Choroid plexus epithelial cell (primary cell): ENCODE data around the gene CYB561D2.

Experiments
- DNase-seq: peaks from one replicate; pipeline ENCODE4 v3.0.0-alpha.2; 2010; ENCODE audit warnings: low read depth
- H3K4me3 ChIP-seq: 2 replicates; pipeline ENCODE4 v1.5.1; 2011; ENCODE audit warnings: low read depth, mild to moderate bottlenecking, control low read depth, low read length, moderate library complexity
- TF ChIP-seq, protein P1 (sequence below): conservative IDR thresholded peaks from 2 replicates; pipeline ENCODE4 v1.5.1; 2011; ENCODE audit warnings: low read depth, mild to moderate bottlenecking, control low read depth, inconsistent platforms, low read length, moderate library complexity

Gene CYB561D2

DNA sequence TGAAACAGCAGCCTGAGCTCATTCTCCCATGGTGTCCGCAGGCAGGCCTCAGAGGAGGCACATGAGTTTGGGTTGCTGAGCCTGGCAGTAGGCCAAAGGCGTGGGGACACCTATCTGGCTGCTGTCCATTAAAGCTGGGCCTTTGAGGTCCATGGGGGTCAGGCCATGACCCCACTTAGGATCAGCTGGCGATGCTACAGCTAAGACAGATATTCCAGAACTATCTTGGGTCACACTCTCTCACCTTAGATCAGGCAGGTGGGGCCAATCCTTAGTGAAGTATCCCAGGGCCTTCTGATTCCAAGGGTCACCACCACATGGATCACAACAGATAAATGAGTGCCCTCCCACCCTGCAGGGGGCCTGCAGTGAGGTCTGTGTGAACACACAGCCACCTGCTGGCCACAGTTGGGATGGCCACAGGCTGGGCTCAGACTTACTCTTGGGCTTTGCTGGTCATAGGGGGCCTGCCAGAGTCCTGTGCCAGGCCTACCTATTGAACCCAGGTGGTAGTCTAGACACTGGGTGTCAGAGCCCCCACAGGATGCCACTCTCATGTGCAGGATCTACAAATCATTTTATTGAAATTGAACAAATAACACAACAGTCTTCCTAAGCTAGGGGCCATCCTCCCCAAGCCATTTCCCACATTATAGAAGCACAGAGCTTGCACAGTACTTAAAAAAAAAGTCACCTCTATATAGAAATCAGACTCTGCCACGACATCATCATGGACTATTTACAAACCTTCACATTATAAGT is 26.1 kb upstream of the CYB561D2 start:
- no peak overlapping the region for H3K4me3 ChIP-seq
- TF ChIP-seq, protein P1, sequence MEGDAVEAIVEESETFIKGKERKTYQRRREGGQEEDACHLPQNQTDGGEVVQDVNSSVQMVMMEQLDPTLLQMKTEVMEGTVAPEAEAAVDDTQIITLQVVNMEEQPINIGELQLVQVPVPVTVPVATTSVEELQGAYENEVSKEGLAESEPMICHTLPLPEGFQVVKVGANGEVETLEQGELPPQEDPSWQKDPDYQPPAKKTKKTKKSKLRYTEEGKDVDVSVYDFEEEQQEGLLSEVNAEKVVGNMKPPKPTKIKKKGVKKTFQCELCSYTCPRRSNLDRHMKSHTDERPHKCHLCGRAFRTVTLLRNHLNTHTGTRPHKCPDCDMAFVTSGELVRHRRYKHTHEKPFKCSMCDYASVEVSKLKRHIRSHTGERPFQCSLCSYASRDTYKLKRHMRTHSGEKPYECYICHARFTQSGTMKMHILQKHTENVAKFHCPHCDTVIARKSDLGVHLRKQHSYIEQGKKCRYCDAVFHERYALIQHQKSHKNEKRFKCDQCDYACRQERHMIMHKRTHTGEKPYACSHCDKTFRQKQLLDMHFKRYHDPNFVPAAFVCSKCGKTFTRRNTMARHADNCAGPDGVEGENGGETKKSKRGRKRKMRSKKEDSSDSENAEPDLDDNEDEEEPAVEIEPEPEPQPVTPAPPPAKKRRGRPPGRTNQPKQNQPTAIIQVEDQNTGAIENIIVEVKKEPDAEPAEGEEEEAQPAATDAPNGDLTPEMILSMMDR: peak; percentile 93
- DNase-seq: peak; percentile 87

DNA sequence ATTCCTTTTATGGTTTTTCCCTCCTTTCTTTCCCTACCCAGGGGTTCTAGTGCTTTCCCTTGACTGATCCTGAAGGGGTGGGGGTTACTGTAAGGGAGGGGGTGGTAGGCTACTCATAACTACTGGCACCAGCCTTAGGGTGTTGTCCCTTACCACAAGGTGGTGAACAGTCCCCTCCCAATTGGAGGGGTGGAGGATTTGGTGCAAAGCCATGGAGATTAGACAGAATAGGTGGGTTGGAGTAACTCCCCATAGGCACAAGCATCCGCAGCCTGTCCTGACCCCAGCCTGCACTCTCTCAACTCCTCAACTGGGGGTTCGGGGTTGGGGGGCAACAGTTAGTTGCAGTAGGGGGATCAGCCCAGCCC is 25.6 kb upstream of the CYB561D2 start:
- TF ChIP-seq, protein P1: no peak
- no peak overlapping the region for H3K4me3 ChIP-seq
- no peak for DNase-seq

DNA sequence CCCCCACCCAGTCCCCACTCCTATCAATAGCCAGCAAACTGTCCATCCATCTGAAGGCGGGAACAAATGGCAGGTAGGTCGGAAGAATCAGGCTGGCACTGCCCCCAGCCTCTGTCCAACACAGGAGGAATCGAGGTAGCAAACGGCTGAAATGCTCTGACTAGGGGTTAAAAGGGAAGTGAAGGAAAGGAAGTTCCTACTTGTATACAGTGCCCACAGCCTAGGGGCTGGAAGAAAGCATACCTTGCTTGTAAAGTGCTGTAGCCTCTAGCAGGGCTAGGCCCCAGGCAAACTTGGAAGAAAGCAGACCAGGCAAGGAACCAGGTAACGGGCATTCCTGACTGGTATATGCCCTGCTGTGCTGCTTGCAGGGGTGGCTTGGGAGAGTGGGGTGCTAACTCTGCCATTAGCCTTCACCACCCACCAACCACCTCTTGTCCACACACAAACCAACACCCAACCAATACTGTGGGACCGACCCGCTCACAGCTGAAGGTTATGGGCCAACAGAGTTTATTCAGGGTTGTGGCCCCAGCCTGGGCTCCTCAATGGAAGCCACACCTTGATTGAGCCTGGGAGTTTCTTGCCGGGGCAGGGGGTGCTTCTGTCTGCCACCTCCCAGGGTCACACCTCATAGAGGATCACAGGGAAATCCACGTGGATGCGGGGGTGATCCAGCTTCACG is 25.0 kb upstream of the CYB561D2 start:
- no peak overlapping the region for H3K4me3 ChIP-seq
- DNase-seq: no peak
- TF ChIP-seq, protein P1: no peak

DNA sequence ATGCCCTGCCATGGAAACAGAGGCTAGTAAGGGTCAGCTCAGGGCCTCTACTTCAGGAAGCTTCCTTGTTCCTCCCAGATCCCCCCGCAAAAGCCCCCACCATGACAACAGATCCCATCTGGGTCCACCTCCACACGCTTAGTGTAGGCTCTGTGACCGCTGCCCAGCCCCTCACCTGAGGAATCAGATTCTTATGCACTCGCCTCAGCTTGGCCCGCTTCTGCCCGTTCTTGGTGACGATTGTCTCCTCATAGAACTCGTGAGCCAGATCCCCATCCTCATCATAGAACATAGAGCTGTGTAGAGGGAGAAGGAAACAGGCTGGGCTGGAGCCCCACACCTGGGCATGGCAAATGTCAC is 24.5 kb upstream of the CYB561D2 start:
- no peak overlapping the region for H3K4me3 ChIP-seq
- TF ChIP-seq, protein P1: no peak
- DNase-seq: no peak

DNA sequence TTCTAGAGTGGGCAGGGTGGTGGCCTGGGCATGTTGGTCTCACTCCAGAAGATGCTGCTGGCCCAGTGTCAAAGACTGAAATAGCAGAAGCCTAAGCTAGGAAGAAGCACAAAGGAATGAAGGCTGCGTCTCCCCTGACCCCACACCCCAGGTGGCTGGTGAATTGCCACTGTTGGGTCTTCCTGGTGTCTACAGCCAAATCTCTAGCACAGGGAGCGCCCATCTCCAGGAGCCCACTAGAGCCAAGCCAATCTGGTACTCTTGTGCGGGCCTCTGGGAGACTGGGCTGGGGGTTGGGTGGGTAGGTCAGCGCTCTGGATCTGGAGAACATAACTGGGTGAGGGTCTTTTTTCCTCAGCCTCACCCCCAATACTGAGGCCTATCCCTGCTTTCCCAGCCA is 23.5 kb upstream of the CYB561D2 start:
- H3K4me3 ChIP-seq: peak overlapping the region; percentile 83
- TF ChIP-seq, protein P1: no peak
- no peak for DNase-seq

DNA sequence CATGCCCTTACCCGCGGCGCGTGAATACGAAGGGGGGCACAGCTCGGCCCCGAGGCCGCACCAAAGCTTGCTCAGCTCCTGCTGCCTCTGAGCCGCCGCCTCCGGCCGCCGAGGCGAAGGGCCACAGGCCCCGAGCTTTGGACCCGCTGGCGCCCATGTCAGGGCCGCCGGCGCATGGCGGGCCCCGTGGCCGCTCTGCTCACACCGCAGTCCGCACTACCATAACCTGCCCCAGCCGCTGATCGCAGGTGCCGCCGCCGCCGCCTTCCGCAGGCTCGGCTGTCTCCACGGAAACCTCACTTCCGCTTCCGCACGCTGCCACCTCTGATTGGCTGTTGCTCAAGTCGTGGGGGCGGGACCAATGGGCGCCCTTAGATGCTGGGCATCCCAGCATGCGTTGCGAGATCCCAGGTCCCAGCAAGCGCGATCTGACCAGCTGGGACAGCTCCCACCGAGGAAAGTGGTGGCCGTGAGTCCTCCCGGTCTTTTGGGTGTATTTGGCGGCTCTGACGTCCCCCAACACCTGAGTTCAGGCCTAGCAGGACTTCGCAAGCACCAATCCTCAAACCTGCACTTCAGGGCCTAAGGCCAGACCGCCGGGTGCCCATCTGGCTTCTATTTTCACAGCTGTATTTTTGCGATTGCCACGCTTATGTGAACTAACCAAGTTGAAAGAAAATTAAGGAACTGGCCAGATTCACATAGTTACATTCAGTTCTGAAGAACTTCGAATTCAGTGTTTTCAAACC is 22.5 kb upstream of the CYB561D2 start, which contains the start of gene TUSC2:
TUSC2 (minus strand) TSS at position 281 of the 749 bp plus-strand sequence; CDS start at position 157, 124 bp downstream.
- DNase-seq: peak; percentile 97
- H3K4me3 ChIP-seq: peak within 1 kb of the TSS; percentile 83
- TF ChIP-seq, protein P1: no peak
